Measurements from ENCODE around the gene STAC3. TPM values are rescaled to one million over a fixed set of nuclear protein-coding genes. Genes with fewer than 3 reads are reported as not detected.

The STAC3 gene
- total and polyA plus RNA-seq, 7 donors = 0.41 to 4.6 (median 1.8) TPM

GRCh38 chr12:57211791-57212700 lies 38.9 kb downstream of the STAC3 start:
- TF ChIP-seq EP300 (IDR thresholded peaks at IDR 0.05) = no peak
- no peak for TF ChIP-seq CTCF (IDR thresholded peaks at IDR 0.05)
- no peak for TF ChIP-seq POLR2AphosphoS5 (IDR thresholded peaks at IDR 0.05)
- TF ChIP-seq POLR2A (IDR thresholded peaks at IDR 0.05) = no peak
- no peak overlapping the region for H3K4me3 ChIP-seq
- H3K36me3 ChIP-seq = peaks cover 8 to 57% (median 30%) of the 10 kb centered on the region in 4 donors
- H3K4me1 ChIP-seq = peaks cover 0 to 27% (median 22%) of the 10 kb centered on the region in 4 donors
- no peak overlapping the region for H3K27ac ChIP-seq
- WGBS, 2 donors = 89 to 90% methylated on average over 27 of the region's 27 CpGs
- DNase-seq = no peak
- intact Hi-C loops (cut with DNase I) = no loop called here
- peaks cover 24 to 35% (median 24%) of the 10 kb centered on the region in 3 donors for H3K27me3 ChIP-seq
- no peaks in the 10 kb centered on the region for H3K9me3 ChIP-seq

GRCh38 chr12:57210926-57211692 lies 39.9 kb downstream of the STAC3 start:
- 78 to 83% methylated on average over 16 of the region's 16 CpGs for WGBS, 2 donors
- intact Hi-C loops (cut with DNase I) = no loop called here
- Histone ChIP-seq H3K36me3 (peaks cover 13 to 66% (median 38%) of the 10 kb centered on the region in 4 donors), H3K4me3 (no peak overlapping the region), H3K27ac (no peak overlapping the region), H3K27me3 (peaks cover 16 to 26% (median 17%) of the 10 kb centered on the region in 3 donors), H3K9me3 (no peaks in the 10 kb centered on the region), H3K4me1 (peaks cover 0 to 19% (median 14%) of the 10 kb centered on the region in 4 donors)
- TF ChIP-seq CTCF (IDR thresholded peaks at IDR 0.05) (no peak), POLR2AphosphoS5 (IDR thresholded peaks at IDR 0.05) (no peak), EP300 (IDR thresholded peaks at IDR 0.05) (no peak), POLR2A (IDR thresholded peaks at IDR 0.05) (no peak)
- DNase-seq = no peak

GRCh38 chr12:57210461-57210860 lies 40.5 kb downstream of the STAC3 start:
- Histone ChIP-seq H3K9me3 (no peaks in the 10 kb centered on the region), H3K36me3 (peaks cover 17 to 73% (median 45%) of the 10 kb centered on the region in 4 donors), H3K27ac (no peak overlapping the region), H3K4me1 (peaks cover 0 to 14% (median 8%) of the 10 kb centered on the region in 4 donors), H3K4me3 (no peak overlapping the region), H3K27me3 (peaks cover 10 to 19% (median 10%) of the 10 kb centered on the region in 3 donors)
- WGBS, 2 donors = 90% methylated on average over 15 of the region's 15 CpGs
- no peak for DNase-seq
- TF ChIP-seq CTCF (IDR thresholded peaks at IDR 0.05) (no peak), POLR2A (IDR thresholded peaks at IDR 0.05) (no peak), EP300 (IDR thresholded peaks at IDR 0.05) (no peak), POLR2AphosphoS5 (IDR thresholded peaks at IDR 0.05) (no peak)
- intact Hi-C loops (cut with DNase I) = no loop called here

GRCh38 chr12:57209916-57210315 lies 41.1 kb downstream of the STAC3 start:
- peaks cover 22 to 78% (median 50%) of the 10 kb centered on the region in 4 donors for H3K36me3 ChIP-seq
- WGBS, 2 donors = 86 to 91% methylated on average over 8 of the region's 8 CpGs
- intact Hi-C loops (cut with DNase I) = no loop called here
- peaks cover 4 to 14% (median 5%) of the 10 kb centered on the region in 3 donors for H3K27me3 ChIP-seq
- peaks cover 0 to 14% (median 8%) of the 10 kb centered on the region in 4 donors for H3K4me1 ChIP-seq
- H3K4me3 ChIP-seq = no peak overlapping the region
- TF ChIP-seq POLR2A (IDR thresholded peaks at IDR 0.05) (no peak), CTCF (IDR thresholded peaks at IDR 0.05) (no peak), EP300 (IDR thresholded peaks at IDR 0.05) (no peak), POLR2AphosphoS5 (IDR thresholded peaks at IDR 0.05) (no peak)
- no peak overlapping the region for H3K27ac ChIP-seq
- no peak for DNase-seq
- no peaks in the 10 kb centered on the region for H3K9me3 ChIP-seq

All from sigmoid colon (tissue), 7 donors.